LNCaP clone FGC (cell line): ENCODE measurements around the gene RILPL2.
"Not testable (repeated sequence)": the region's sequence is repeated elsewhere in the genome, so short reads cannot be mapped to it uniquely, and the experiment has no call there.

Experiments
- DNase-seq: peaks from one replicate; pipeline ENCODE4 v3.0.0-alpha.2; 2011; ENCODE audit warnings: low read depth
- H3K4me3 ChIP-seq: 2 replicates; pipeline ENCODE4 v1.5.1; 2011; ENCODE audit warnings: mild to moderate bottlenecking, low read depth, low read length, control low read depth
- TF ChIP-seq, protein P1 (sequence below): IDR thresholded peaks from 2 replicates; pipeline ENCODE4 v1.5.1; 2012; ENCODE audit warnings: mild to moderate bottlenecking; ENCODE audit not compliant: control insufficient read depth, insufficient read depth; ENCODE audit errors: extremely low read depth

The RILPL2 gene

GRCh38 chr12:123435636-123436016, 858 bp downstream of the RILPL2 start:
- DNase-seq: no peak
- TF ChIP-seq, protein P1, sequence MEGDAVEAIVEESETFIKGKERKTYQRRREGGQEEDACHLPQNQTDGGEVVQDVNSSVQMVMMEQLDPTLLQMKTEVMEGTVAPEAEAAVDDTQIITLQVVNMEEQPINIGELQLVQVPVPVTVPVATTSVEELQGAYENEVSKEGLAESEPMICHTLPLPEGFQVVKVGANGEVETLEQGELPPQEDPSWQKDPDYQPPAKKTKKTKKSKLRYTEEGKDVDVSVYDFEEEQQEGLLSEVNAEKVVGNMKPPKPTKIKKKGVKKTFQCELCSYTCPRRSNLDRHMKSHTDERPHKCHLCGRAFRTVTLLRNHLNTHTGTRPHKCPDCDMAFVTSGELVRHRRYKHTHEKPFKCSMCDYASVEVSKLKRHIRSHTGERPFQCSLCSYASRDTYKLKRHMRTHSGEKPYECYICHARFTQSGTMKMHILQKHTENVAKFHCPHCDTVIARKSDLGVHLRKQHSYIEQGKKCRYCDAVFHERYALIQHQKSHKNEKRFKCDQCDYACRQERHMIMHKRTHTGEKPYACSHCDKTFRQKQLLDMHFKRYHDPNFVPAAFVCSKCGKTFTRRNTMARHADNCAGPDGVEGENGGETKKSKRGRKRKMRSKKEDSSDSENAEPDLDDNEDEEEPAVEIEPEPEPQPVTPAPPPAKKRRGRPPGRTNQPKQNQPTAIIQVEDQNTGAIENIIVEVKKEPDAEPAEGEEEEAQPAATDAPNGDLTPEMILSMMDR: no peak
- H3K4me3 ChIP-seq: peak overlapping the region; percentile 86

- DNase-seq: no peak
- TF ChIP-seq, protein P1: no peak
- no peak overlapping the region for H3K4me3 ChIP-seq
Observed at GRCh38 chr12:123433615-123434014, 2.9 kb downstream of the RILPL2 start.

DNA sequence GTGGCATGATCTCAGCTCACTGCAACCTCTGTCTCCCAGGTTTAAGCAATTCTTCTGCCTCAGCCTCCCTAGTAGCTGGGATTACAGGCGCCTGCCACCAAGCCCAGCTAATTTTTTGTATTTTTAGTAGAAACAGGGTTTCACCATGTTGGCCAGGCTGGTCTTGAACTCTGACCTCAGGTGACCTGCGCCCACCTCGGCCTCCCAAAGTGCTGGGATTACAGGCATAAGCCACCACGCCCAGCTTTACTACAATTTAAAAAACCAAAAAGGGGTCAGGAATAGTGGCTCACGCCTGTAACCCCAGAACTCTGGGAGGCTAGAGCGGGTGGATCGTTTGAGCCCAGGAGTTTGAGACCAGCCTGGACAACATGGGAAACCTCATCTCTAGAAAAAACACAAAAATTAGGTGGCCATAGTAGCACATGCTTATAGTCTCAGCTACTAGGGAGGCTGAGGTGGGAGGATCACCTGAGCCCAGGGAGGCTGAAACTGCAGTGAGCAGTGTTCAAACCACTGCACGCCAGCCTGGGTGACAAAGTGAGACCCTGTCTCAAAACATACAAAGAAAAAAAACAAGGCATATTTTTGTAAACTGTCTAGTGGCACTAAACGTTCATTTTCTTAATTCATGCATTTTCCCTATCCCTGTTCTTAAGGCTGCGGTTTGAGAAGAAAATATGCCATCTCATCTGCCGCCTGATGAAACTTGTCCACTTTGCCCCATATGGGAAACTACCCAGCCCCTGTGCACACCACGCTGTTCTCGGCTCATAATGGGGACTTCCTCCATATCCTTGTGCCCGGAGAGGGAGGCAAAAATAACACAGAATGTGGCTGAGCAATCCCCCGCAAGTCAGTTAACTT, 4.3 kb downstream of the RILPL2 start:
- DNase-seq, H3K4me3 ChIP-seq: not testable (repeated sequence)

GRCh38 chr12:123429101-123429500, 7.4 kb downstream of the RILPL2 start:
- not testable (repeated sequence) for DNase-seq, H3K4me3 ChIP-seq

DNA sequence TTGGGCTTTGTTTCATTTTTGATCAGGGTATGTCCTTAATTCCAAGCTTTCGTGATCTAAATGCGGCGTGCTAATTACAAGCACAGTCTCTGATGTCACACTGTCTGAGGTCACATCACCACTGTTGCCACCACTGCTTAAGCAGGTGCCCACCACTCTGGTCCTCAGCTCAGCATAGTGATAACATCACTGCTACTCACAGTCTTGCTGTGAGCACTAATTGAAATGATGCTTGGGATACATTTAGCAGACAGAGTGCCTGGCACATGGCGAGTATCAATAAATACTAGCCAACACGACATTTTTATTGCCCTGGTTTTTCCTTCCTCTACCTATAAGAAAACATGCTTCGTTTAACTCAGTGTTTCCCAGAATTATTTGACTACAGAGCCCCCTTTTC, 7.9 kb downstream of the RILPL2 start:
- TF ChIP-seq, protein P1: no peak
- no peak for DNase-seq
- no peak overlapping the region for H3K4me3 ChIP-seq

- H3K4me3 ChIP-seq: no peak overlapping the region
- TF ChIP-seq, protein P1: no peak
- DNase-seq: no peak
Observed at GRCh38 chr12:123427036-123427769, 9.3 kb downstream of the RILPL2 start.

GRCh38 chr12:123421314-123421713, 15.2 kb downstream of the RILPL2 start:
- no peak overlapping the region for H3K4me3 ChIP-seq
- TF ChIP-seq, protein P1: no peak
- DNase-seq: no peak

- H3K4me3 ChIP-seq: no peak overlapping the region
Observed at GRCh38 chr12:123410041-123410412, 26.5 kb downstream of the RILPL2 start.

DNA sequence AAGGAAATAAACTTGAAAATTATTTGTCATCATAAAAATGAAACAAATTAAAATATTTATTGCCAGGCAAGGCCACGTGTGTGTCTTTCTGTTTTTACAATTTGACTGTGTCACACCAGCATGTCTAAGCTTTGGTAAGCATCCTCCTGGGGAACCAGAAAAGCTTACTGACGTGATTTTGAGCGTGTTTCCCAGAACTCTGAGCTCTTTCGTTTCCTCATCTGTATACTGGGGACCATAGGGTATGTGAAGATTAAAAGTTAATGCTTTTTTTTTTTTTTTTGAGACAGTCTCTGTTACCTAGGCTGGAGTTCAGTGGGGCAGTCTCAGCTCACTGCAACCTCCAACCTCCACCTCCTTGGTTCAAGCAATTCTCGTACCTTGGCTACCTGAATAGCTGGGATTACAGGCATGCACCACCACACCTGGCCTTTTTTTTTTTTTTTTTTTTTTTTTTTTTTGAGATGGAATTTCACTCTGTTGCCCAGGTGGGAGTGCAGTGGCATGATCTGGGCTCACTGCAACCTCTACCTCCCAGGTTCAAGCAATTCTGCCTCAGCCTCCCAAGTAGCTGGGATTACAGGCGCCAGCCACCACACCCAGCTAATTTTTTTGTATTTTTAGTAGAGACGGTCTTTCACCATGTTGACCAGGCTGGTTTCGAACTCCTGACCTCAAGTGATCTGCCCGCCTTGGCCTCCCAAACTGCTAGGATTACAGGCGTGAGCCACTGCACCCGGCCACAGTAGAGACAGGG, 27.0 kb downstream of the RILPL2 start:
- not testable (repeated sequence) for H3K4me3 ChIP-seq, DNase-seq

More at GRCh38 chr12:123410041-123410412, 26.5 kb downstream of the RILPL2 start:
- no peak for DNase-seq
- TF ChIP-seq, protein P1: no peak

GRCh38 chr12:123408619-123409018, 27.9 kb downstream of the RILPL2 start:
- DNase-seq, H3K4me3 ChIP-seq: not testable (repeated sequence)
